ENCODE results near the gene PRDM16.

- TF ChIP-seq CTCF (IDR thresholded peaks at IDR 0.05), result no peak
- TF ChIP-seq POLR2AphosphoS5 (IDR thresholded peaks at IDR 0.05; ENCODE audit: low read depth, low read length), result no peak
- TF ChIP-seq REST (IDR thresholded peaks at IDR 0.05; ENCODE audit: insufficient read depth in 1 of 2, low read depth in 2 of 2, low read length in 1 of 2), result no peak
- TF ChIP-seq SIN3A (IDR thresholded peaks at IDR 0.05; ENCODE audit: borderline replicate concordance, insufficient read depth, low read depth, low read length), result no peak
Measured at GRCh38 chr1:3241673-3242407, 172.8 kb downstream of the PRDM16 start.
